K562 (cell line): ENCODE data around the gene PIK3CD. TPM values are rescaled to one million over a fixed set of nuclear protein-coding genes. Genes with fewer than 3 reads are reported as not detected.
A peak's percentile ranks its signal among the peaks of the same experiment; 100 is the strongest.

Experiments used
- ATAC-seq: fragments of 200-7000 bp; cut with Tn5 transposase; 3 replicates; pipeline ENCODE4 v1.9.1; 2020; ENCODE audit warnings: moderate library complexity
- BruUV-seq: library from RNA; stranded (reverse); fragments of 400-500 nt; replicated peaks from 2 replicates; lab custom pipeline; 2021; lab: Mats Ljungman, UMichigan
- CTCF ChIA-PET: fragments of 300-600 bp; formaldehyde crosslinking; extraction: SDS; loops from one replicate; lab custom pipeline; 2021; ENCODE audit warnings: low intra/inter-chr PET ratio; lab: Yijun Ruan, JAX
- POLR2A ChIA-PET: fragments of 300-600, 350-650 bp; sonication (Branson Sonifier 250); formaldehyde crosslinking; extraction: SDS; loops from one replicate; lab custom pipeline; 2021; ENCODE audit warnings: antibody characterized with exemption, inconsistent platforms; lab: Yijun Ruan, JAX
- DNase-seq, 4 experiments: peaks; one replicate each; pipeline versions ENCODE4 v3.0.0 to v3.0.0-alpha.2; 2011 to 2018; ENCODE audit warnings: low spot score in 3 of 4, mixed read lengths in 3 of 4; ENCODE audit errors: extremely low read depth in 1 of 4
- FAIRE-seq: peaks from 2 replicates; lab custom pipeline; 2011; peaks lifted over from hg19 to GRCh38; lab: Jason Lieb, UNC
- H2AFZ ChIP-seq: 2 replicates; pipeline ENCODE4 v1.6.0; 2011; ENCODE audit warnings: low read depth, low read length, control low read depth, inconsistent platforms
- H3K27ac ChIP-seq: fragments of 200-600 bp; 3 replicates; pipeline ENCODE4 v1.8.0; 2011; ENCODE audit warnings: low read depth, mild to moderate bottlenecking, control low read depth, inconsistent platforms, low read length, moderate library complexity, mixed read lengths; ENCODE audit errors: extremely low read depth
- H3K27me3 ChIP-seq, 2 experiments: fragments of 300-600 bp in 1 of 2; 2 replicates in 1 of 2; 3 replicates in 1 of 2; pipeline versions ENCODE4 v1.6.0 to v1.8.0; 2011; ENCODE audit warnings: inconsistent platforms in 2 of 2, low read length in 2 of 2, mild to moderate bottlenecking in 1 of 2, mixed read lengths in 1 of 2, moderate library complexity in 1 of 2; ENCODE audit not compliant: control insufficient read depth in 2 of 2, insufficient read depth in 2 of 2
- H3K36me3 ChIP-seq: fragments of 300-600 bp; 3 replicates; pipeline ENCODE4 v1.8.0; 2011; ENCODE audit warnings: mild to moderate bottlenecking, low read length, inconsistent platforms; ENCODE audit not compliant: control insufficient read depth, insufficient read depth
- H3K4me1 ChIP-seq, 2 experiments: fragments of 200-600 bp in 1 of 2; replicated peaks in 1 of 2; 2 replicates in 1 of 2; 3 replicates in 1 of 2; pipeline versions ENCODE4 v1.5.1 to v1.8.0; 2011; ENCODE audit warnings: inconsistent platforms in 2 of 2, low read length in 2 of 2, mild to moderate bottlenecking in 1 of 2, mixed read lengths in 1 of 2, moderate library complexity in 1 of 2; ENCODE audit not compliant: control insufficient read depth in 2 of 2, insufficient read depth in 2 of 2
- H3K4me2 ChIP-seq: 2 replicates; pipeline ENCODE4 v1.6.1; 2011; ENCODE audit warnings: low read length, control low read depth, inconsistent platforms, mixed read lengths; ENCODE audit not compliant: insufficient read depth
- H3K4me3 ChIP-seq: fragments of 200-600 bp; sonication (generic), shearing (Covaris generic); 2 replicates; pipeline ENCODE4 v1.5.1; 2016; ENCODE audit warnings: control low read depth, inconsistent platforms
- H3K79me2 ChIP-seq: fragments of 200-600 bp; 3 replicates; pipeline ENCODE4 v1.8.0; 2011; ENCODE audit warnings: low read length, inconsistent platforms; ENCODE audit not compliant: control insufficient read depth, insufficient read depth
- H3K9ac ChIP-seq, 2 experiments: 2 replicates each; pipeline versions ENCODE4 v1.6.0 to v1.6.1; 2011; ENCODE audit warnings: low read depth in 2 of 2, low read length in 2 of 2, control low read depth in 1 of 2, inconsistent platforms in 1 of 2, mild to moderate bottlenecking in 1 of 2, mixed read lengths in 1 of 2; ENCODE audit not compliant: insufficient read depth in 1 of 2
- H3K9me1 ChIP-seq: one replicate; pipeline ENCODE4 v1.6.0; 2011; ENCODE audit warnings: inconsistent platforms, mild to moderate bottlenecking, low read length, moderate library complexity; ENCODE audit not compliant: control insufficient read depth, insufficient read depth
- H3K9me3 ChIP-seq: replicated peaks from 2 replicates; pipeline ENCODE4 v1.5.1; 2011; ENCODE audit warnings: low read depth, low read length, inconsistent platforms; ENCODE audit not compliant: control insufficient read depth, insufficient read depth
- H4K20me1 ChIP-seq: replicated peaks from 2 replicates; pipeline ENCODE4 v1.6.1; 2011; ENCODE audit warnings: low read length, inconsistent platforms, mixed read lengths; ENCODE audit not compliant: control insufficient read depth, insufficient read depth
- FIP1L1 ChIP-seq: fragments of 200-400 bp; formaldehyde crosslinking; IDR thresholded peaks from 2 replicates; pipeline ENCODE4 v1.6.1; 2018; ENCODE audit warnings: mild to moderate bottlenecking, low read depth, low read length; ENCODE audit not compliant: poor library complexity, severe bottlenecking
- FOSL1 ChIP-seq: fragments of 200-800 bp; sonication (Bioruptor generic); conservative IDR thresholded peaks from 2 replicates; pipeline ENCODE4 v1.6.1; 2016; ENCODE audit warnings: missing genetic modification characterization, missing compliant biosample characterization
- WGBS: fragments of 100-300 bp; shearing (Covaris generic); methylation state at CpG from one replicate; pipeline ENCODE4 v1.1.6; 2016; ENCODE audit warnings: low coverage, mixed read lengths; ENCODE audit not compliant: insufficient coverage; ENCODE audit errors: missing lambda C conversion rate; 5-methylcytosine and 5-hydroxymethylcytosine counted together
- in situ Hi-C: fragments of 300-500 bp; cut with MboI; formaldehyde crosslinking; loops from 4 replicates; pipeline ENCODE4 v1.15.0; 2018; ENCODE audit warnings: inconsistent platforms, mixed read lengths
- intact Hi-C: fragments of 100-400 bp; cut with micrococcal nuclease; formaldehyde crosslinking; loops from 2 replicates; pipeline ENCODE4 v1.14.2; 2022
- polyA plus RNA-seq, 8 experiments: library from polyadenylated mRNA; depleted of rRNA in 4 of 8; stranded (reverse) in 5 of 8; unstranded in 3 of 8; fragments of >200 nt; fragmentation: Nextera tagmentation in 2 of 8; fragmentation: Illumina TruSeq in 1 of 8; extraction: Ambion mirVana in 2 of 8; extraction: Trizol in 1 of 8; gene quantifications; 2 replicates each; pipeline versions ENCODE4 v1.2.1 to v1.2.3, GENCODE V29; 2011 to 2014; ENCODE audit warnings: inconsistent platforms in 1 of 8, missing spikeins in 1 of 8
- total RNA-seq, 7 experiments: library from RNA; depleted of rRNA in 6 of 7; stranded (reverse); fragments of >200 nt in 6 of 7; fragmentation: Illumina TruSeq in 2 of 7; extraction: Trizol in 2 of 7; gene quantifications; 2 replicates each; pipeline versions ENCODE4 v1.2.1 to v1.2.3, GENCODE V29; 2011 to 2021; ENCODE audit warnings: low replicate concordance in 1 of 7
- TF ChIP-seq, protein P1 (sequence below): fragments of 250-450 bp; sonication (Bioruptor Pico); IDR thresholded peaks from 2 replicates; pipeline ENCODE4 v1.4.0; 2020

PIK3CD gene
- total and polyA plus RNA-seq, 9 of the 15 experiments (the other 6 are each of a cell fraction or from before 2014, with no cell fraction given), result 1.8 to 20.8 (median 7.2) TPM

DNA sequence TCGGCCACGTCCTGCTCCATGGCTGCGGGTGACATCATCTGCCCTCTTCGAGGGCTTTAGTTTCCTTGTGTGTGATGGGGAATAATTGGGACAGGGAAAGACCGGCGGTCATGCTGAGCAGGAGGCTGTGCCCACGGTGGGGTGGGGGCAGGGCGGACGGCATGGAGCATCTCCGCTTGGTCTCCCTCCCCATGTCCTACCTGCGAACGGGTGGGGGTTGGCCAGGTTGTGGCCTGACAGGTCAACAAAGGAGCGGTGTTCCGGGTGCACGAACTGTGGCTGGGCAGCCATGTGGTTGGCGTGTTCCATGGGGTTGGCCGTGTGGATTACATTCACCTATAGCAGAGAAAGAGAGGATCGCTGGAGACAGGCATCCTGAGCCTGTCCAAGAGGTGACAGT is 80.0 kb downstream of the PIK3CD start:
- Histone ChIP-seq H3K27me3 (no peaks in the 10 kb centered on the region), H2AFZ (no peak overlapping the region), H3K27ac (no peak overlapping the region), H3K4me3 (no peak overlapping the region), H3K79me2 (no peaks in the 10 kb centered on the region), H3K9me1 (no peaks in the 10 kb centered on the region), H4K20me1 (no peaks in the 10 kb centered on the region), H3K4me2 (no peak overlapping the region), H3K36me3 (peaks cover 83% of the 10 kb centered on the region; the same call in 2 of the 3 replicates), H3K9me3 (no peaks in the 10 kb centered on the region; the same call in 1 of the 2 replicates), H3K9ac (0 out of 4 replicates have a peak overlapping the region, but pooled peaks of 1 of the 2 experiments have one; percentile 8), H3K4me1 (peaks cover 0 to 7% of the 10 kb centered on the region in 2 experiments; a peak in 1 of 5 replicates)
- TF ChIP-seq FIP1L1 (peak; percentile 7), FOSL1 (tag) (no peak)
- TF ChIP-seq, protein P1, sequence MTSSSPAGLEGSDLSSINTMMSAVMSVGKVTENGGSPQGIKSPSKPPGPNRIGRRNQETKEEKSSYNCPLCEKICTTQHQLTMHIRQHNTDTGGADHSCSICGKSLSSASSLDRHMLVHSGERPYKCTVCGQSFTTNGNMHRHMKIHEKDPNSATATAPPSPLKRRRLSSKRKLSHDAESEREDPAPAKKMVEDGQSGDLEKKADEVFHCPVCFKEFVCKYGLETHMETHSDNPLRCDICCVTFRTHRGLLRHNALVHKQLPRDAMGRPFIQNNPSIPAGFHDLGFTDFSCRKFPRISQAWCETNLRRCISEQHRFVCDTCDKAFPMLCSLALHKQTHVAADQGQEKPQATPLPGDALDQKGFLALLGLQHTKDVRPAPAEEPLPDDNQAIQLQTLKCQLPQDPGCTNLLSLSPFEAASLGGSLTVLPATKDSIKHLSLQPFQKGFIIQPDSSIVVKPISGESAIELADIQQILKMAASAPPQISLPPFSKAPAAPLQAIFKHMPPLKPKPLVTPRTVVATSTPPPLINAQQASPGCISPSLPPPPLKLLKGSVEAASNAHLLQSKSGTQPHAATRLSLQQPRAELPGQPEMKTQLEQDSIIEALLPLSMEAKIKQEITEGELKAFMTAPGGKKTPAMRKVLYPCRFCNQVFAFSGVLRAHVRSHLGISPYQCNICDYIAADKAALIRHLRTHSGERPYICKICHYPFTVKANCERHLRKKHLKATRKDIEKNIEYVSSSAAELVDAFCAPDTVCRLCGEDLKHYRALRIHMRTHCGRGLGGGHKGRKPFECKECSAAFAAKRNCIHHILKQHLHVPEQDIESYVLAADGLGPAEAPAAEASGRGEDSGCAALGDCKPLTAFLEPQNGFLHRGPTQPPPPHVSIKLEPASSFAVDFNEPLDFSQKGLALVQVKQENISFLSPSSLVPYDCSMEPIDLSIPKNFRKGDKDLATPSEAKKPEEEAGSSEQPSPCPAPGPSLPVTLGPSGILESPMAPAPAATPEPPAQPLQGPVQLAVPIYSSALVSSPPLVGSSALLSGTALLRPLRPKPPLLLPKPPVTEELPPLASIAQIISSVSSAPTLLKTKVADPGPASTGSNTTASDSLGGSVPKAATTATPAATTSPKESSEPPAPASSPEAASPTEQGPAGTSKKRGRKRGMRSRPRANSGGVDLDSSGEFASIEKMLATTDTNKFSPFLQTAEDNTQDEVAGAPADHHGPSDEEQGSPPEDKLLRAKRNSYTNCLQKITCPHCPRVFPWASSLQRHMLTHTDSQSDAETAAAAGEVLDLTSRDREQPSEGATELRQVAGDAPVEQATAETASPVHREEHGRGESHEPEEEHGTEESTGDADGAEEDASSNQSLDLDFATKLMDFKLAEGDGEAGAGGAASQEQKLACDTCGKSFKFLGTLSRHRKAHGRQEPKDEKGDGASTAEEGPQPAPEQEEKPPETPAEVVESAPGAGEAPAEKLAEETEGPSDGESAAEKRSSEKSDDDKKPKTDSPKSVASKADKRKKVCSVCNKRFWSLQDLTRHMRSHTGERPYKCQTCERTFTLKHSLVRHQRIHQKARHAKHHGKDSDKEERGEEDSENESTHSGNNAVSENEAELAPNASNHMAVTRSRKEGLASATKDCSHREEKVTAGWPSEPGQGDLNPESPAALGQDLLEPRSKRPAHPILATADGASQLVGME, result no peak
- 88% methylated on average over 18 of the region's 18 CpGs for WGBS
- ATAC-seq, result no peak
- ChIA-PET POLR2A (interaction anchor here (1.3 kb wide), 1 partner anchor 14 kb away, joined by 3 read pairs; no protein-coding TSS in a partner anchor), CTCF (no interaction called here)
- FAIRE-seq, result no peak
- in situ Hi-C loops, result no loop called here
- BruUV-seq, result no TSS peak
- intact Hi-C loops, result no loop called here
- no peak for DNase-seq
